Mucosa of descending colon (tissue), 3 donors: ENCODE results near the gene ABCA12. TPM values are rescaled to one million over a fixed set of nuclear protein-coding genes. Genes with fewer than 3 reads are reported as not detected.

Experiments used
- ATAC-seq: fragments of 200-7000 bp; cut with Tn5 transposase; one replicate; pipeline ENCODE4 v1.9.1; 2020; ENCODE audit warnings: mild to moderate bottlenecking, moderate library complexity
- DNase-seq, 3 donors: peaks; one replicate each; pipeline ENCODE4 v3.0.0-alpha.2; 2020
- H3K36me3 ChIP-seq: fragments of 200-600 bp; one replicate; pipeline ENCODE4 v1.8.0; 2021; ENCODE audit warnings: low read depth, mild to moderate bottlenecking
- H3K4me1 ChIP-seq: fragments of 200-600 bp; one replicate; pipeline ENCODE4 v1.8.0; 2021; ENCODE audit warnings: low read depth, mild to moderate bottlenecking
- H3K4me3 ChIP-seq: fragments of 200-600 bp; one replicate; pipeline ENCODE4 v1.8.0; 2021; ENCODE audit warnings: mild to moderate bottlenecking
- H3K9me3 ChIP-seq: fragments of 200-600 bp; one replicate; pipeline ENCODE4 v1.8.0; 2021; ENCODE audit warnings: mild to moderate bottlenecking
- CTCF ChIP-seq: fragments of 200-600 bp; IDR thresholded peaks from one replicate; pipeline ENCODE4 v1.8.0; 2022; ENCODE audit warnings: antibody characterized with exemption, mild to moderate bottlenecking
- intact Hi-C, 2 donors: fragments of 100-400 bp; cut with DNase I in 1 of 2; cut with micrococcal nuclease in 1 of 2; formaldehyde crosslinking; loops; one replicate each; pipeline versions ENCODE4 v1.11.0 to v1.11.1; 2022; cut with DNase I, micrococcal nuclease
- total RNA-seq, 3 donors: library from RNA; stranded (reverse); fragmentation: NEBNext Ultra II Directional in 2 of 3; extraction: Animal tissue kit (Norgen Biotek cat#: 25700) in 2 of 3; gene quantifications; one replicate each; pipeline versions ENCODE4 v1.2.1 to v1.2.4, GENCODE V29; 2021 to 2023
- donor health status: DM: no; HTN: no; CAD: no; lungs with moderate emphysema.
- donor health status: DM: no; HTN: no; CAD: no.
- donor health status: DM: no; HTN: yes; CAD: no.

The ABCA12 gene
- total RNA-seq, 3 donors from 2014 or later, result 0.05 to 1.1 TPM; not detected in 1

- no peak for ATAC-seq
- intact Hi-C loops, result no loop called here
- Histone ChIP-seq H3K9me3 (no peaks in the 10 kb centered on the region), H3K4me3 (no peak overlapping the region), H3K4me1 (no peaks in the 10 kb centered on the region), H3K36me3 (no peaks in the 10 kb centered on the region)
- no peak for DNase-seq
- no peak for TF ChIP-seq CTCF
Measured at GRCh38 chr2:215120401-215120800, 18.0 kb downstream of the ABCA12 start.

- no peak for TF ChIP-seq CTCF
- H3K4me3 ChIP-seq, result no peak overlapping the region
- H3K36me3 ChIP-seq, result no peaks in the 10 kb centered on the region
- H3K4me1 ChIP-seq, result no peaks in the 10 kb centered on the region
- no peaks in the 10 kb centered on the region for H3K9me3 ChIP-seq
- DNase-seq, result no peak
- ATAC-seq, result no peak
- intact Hi-C loops, result no loop called here
Measured at GRCh38 chr2:215119847-215120246, 18.6 kb downstream of the ABCA12 start.

- DNase-seq (no peak), ATAC-seq (no peak)
- H3K9me3 ChIP-seq, result no peaks in the 10 kb centered on the region
- no peak overlapping the region for H3K4me3 ChIP-seq
- H3K4me1 ChIP-seq, result no peaks in the 10 kb centered on the region
- intact Hi-C loops, result no loop called here
- H3K36me3 ChIP-seq, result no peaks in the 10 kb centered on the region
- no peak for TF ChIP-seq CTCF
Measured at GRCh38 chr2:215110918-215111317, 27.5 kb downstream of the ABCA12 start.

GRCh38 chr2:215107216-215108056 lies 31.0 kb downstream of the ABCA12 start:
- intact Hi-C loops, result no loop called here
- Histone ChIP-seq H3K36me3 (no peaks in the 10 kb centered on the region), H3K9me3 (no peaks in the 10 kb centered on the region), H3K4me3 (no peak overlapping the region), H3K4me1 (no peaks in the 10 kb centered on the region)
- no peak for TF ChIP-seq CTCF
- ATAC-seq (no peak), DNase-seq (no peak)

- intact Hi-C loops, result no loop called here
- no peaks in the 10 kb centered on the region for H3K4me1 ChIP-seq
- H3K9me3 ChIP-seq, result no peaks in the 10 kb centered on the region
- no peak for ATAC-seq
- no peak for TF ChIP-seq CTCF
- H3K4me3 ChIP-seq, result no peak overlapping the region
- DNase-seq, result no peak
- no peaks in the 10 kb centered on the region for H3K36me3 ChIP-seq
Measured at GRCh38 chr2:215105607-215106354, 32.6 kb downstream of the ABCA12 start.
